ENCODE data around the gene LPCAT1. TPM values are rescaled to one million over a fixed set of nuclear protein-coding genes. Genes with fewer than 3 reads are reported as not detected.

Gene LPCAT1
- total and polyA plus RNA-seq, 2 experiments from 2014 or later: 44.1 to 56.0 TPM

GRCh38 chr5:1545126-1545804 is 21.5 kb upstream of the LPCAT1 start:
- no peaks in the 10 kb centered on the region for H3K36me3 ChIP-seq (replicated peaks; ENCODE audit: insufficient read depth, low read depth)
- H3K4me3 ChIP-seq: no peak overlapping the region
- no peaks in the 10 kb centered on the region for H3K9me3 ChIP-seq (ENCODE audit: low read depth)
- no peak overlapping the region for H3K27ac ChIP-seq
- H3K79me2 ChIP-seq: no peaks in the 10 kb centered on the region
- H2AFZ ChIP-seq: no peak overlapping the region
- no peak overlapping the region for H3K4me2 ChIP-seq
- H3K9me2 ChIP-seq (replicated peaks; ENCODE audit: insufficient read depth): no peaks in the 10 kb centered on the region
- TF ChIP-seq EZH2phosphoT487 (IDR thresholded peaks at IDR 0.05; ENCODE audit: low read depth, severe bottlenecking, unreplicated experiment): no peak
- no peak for TF ChIP-seq CTCF (IDR thresholded peaks at IDR 0.05; ENCODE audit: poor library complexity)
- TF ChIP-seq EZH2 (IDR thresholded peaks at IDR 0.05; ENCODE audit: borderline replicate concordance): no peak
- H4K20me1 ChIP-seq (ENCODE audit: insufficient read depth, poor library complexity, severe bottlenecking): no peaks in the 10 kb centered on the region
- 93% methylated on average over 4 of the region's 4 CpGs for WGBS (ENCODE audit: low lambda C conversion rate, missing lambda C conversion rate)
- no peaks in the 10 kb centered on the region for H3K27me3 ChIP-seq
- no peak for DNase-seq (ENCODE audit: low spot score)
- no peaks in the 10 kb centered on the region for H3K4me1 ChIP-seq (ENCODE audit: insufficient read depth)

DNA sequence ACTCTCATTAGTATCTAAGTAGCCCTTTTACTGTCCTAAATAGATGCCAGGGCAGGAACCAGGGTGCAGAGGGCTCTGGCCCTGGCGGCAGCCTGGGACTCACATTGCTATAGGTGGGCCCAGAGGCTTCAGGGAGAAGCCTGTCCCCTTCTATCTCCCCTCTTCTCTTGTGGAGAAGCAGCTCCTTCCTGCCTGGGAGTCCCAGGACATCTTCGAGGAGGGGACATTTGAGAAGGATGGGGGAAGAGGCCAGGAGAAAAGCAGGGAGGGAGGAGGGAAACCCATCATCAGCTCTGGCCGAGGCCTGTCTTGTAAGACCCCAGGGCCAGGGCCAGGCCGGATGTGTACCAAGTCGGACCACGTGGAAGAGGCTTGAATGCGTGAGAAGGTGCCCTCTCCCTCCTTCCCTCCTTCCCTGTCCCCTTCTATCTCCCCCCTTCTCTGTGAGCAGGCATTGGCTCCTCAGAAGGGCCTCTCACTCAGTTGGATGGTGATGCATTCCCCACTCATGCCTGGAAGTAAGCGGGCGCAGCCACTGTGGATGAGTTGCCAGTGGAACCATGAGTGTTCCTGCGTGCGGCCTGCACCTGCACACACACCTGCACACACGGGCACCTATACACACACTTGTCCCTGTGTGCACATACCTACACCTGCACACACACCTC is 20.7 kb upstream of the LPCAT1 start:
- no peak for DNase-seq (ENCODE audit: low spot score)
- Histone ChIP-seq H3K36me3 (replicated peaks; ENCODE audit: insufficient read depth, low read depth) (no peaks in the 10 kb centered on the region), H3K27me3 (no peaks in the 10 kb centered on the region), H4K20me1 (ENCODE audit: insufficient read depth, poor library complexity, severe bottlenecking) (no peaks in the 10 kb centered on the region), H3K9me2 (replicated peaks; ENCODE audit: insufficient read depth) (no peaks in the 10 kb centered on the region), H3K9me3 (ENCODE audit: low read depth) (no peaks in the 10 kb centered on the region), H3K27ac (no peak overlapping the region), H3K79me2 (no peaks in the 10 kb centered on the region), H3K4me1 (ENCODE audit: insufficient read depth) (no peaks in the 10 kb centered on the region), H3K4me2 (no peak overlapping the region), H2AFZ (no peak overlapping the region), H3K4me3 (no peak overlapping the region)
- TF ChIP-seq EZH2 (IDR thresholded peaks at IDR 0.05; ENCODE audit: borderline replicate concordance) (no peak), CTCF (IDR thresholded peaks at IDR 0.05; ENCODE audit: poor library complexity) (no peak), EZH2phosphoT487 (IDR thresholded peaks at IDR 0.05; ENCODE audit: low read depth, severe bottlenecking, unreplicated experiment) (no peak)
- WGBS (ENCODE audit: low lambda C conversion rate, missing lambda C conversion rate): 89% methylated on average over 10 of the region's 12 CpGs

GRCh38 chr5:1543398-1544293 is 19.9 kb upstream of the LPCAT1 start:
- Histone ChIP-seq H3K4me3 (no peak overlapping the region), H3K79me2 (no peaks in the 10 kb centered on the region), H3K36me3 (replicated peaks; ENCODE audit: insufficient read depth, low read depth) (no peaks in the 10 kb centered on the region), H2AFZ (no peak overlapping the region), H3K9me2 (replicated peaks; ENCODE audit: insufficient read depth) (no peaks in the 10 kb centered on the region), H3K27me3 (no peaks in the 10 kb centered on the region), H3K4me1 (ENCODE audit: insufficient read depth) (no peaks in the 10 kb centered on the region), H3K27ac (no peak overlapping the region), H3K9me3 (ENCODE audit: low read depth) (no peaks in the 10 kb centered on the region), H4K20me1 (ENCODE audit: insufficient read depth, poor library complexity, severe bottlenecking) (no peaks in the 10 kb centered on the region), H3K4me2 (no peak overlapping the region)
- 87% methylated on average over 6 of the region's 8 CpGs for WGBS (ENCODE audit: low lambda C conversion rate, missing lambda C conversion rate)
- DNase-seq (ENCODE audit: low spot score): no peak
- TF ChIP-seq CTCF (IDR thresholded peaks at IDR 0.05; ENCODE audit: poor library complexity): no peak
- TF ChIP-seq EZH2phosphoT487 (IDR thresholded peaks at IDR 0.05; ENCODE audit: low read depth, severe bottlenecking, unreplicated experiment): no peak
- TF ChIP-seq EZH2 (IDR thresholded peaks at IDR 0.05; ENCODE audit: borderline replicate concordance): no peak
